HEK293 (cell line): ENCODE results near the gene PLGRKT.
"Not testable (repeated sequence)": the region's sequence is repeated elsewhere in the genome, so short reads cannot be mapped to it uniquely, and the experiment has no call there.

ENCODE experiments used
- CTCF ChIA-PET: fragments of 350-600 bp; formaldehyde crosslinking; extraction: SDS; loops from one replicate; lab custom pipeline; 2021; ENCODE audit warnings: antibody characterized with exemption; lab: Yijun Ruan, JAX
- POLR2A ChIA-PET: fragments of 300-600 bp; formaldehyde crosslinking; extraction: SDS; loops from one replicate; lab custom pipeline; 2020; ENCODE audit warnings: antibody characterized with exemption, inconsistent platforms; lab: Yijun Ruan, JAX
- H3K27ac ChIP-seq: fragments of 200-500 bp; sonication (Bioruptor generic); 2 replicates; pipeline ENCODE4 v1.5.1; 2014; ENCODE audit warnings: low read depth, low read length, control low read depth, inconsistent platforms; ENCODE audit errors: extremely low read depth
- H3K36me3 ChIP-seq, 2 experiments: fragments of 200-500 bp in 1 of 2; sonication (Bioruptor generic) in 1 of 2; 1 replicate in 1 of 2; 2 replicates in 1 of 2; pipeline ENCODE4 v1.5.1; 2014 to 2017; ENCODE audit warnings: inconsistent platforms in 2 of 2, low read length in 2 of 2; ENCODE audit not compliant: control insufficient read depth in 2 of 2, insufficient read depth in 1 of 2
- H3K4me1 ChIP-seq: fragments of 200-500 bp; sonication (Bioruptor generic); 2 replicates; pipeline ENCODE4 v1.5.1; 2014; ENCODE audit warnings: mild to moderate bottlenecking, low read length, inconsistent platforms; ENCODE audit not compliant: control insufficient read depth, insufficient read depth
- H3K4me3 ChIP-seq: 2 replicates; pipeline ENCODE4 v1.5.1; 2011; ENCODE audit warnings: low read depth, mild to moderate bottlenecking, control low read depth, low read length, moderate library complexity
- H3K9me3 ChIP-seq: fragments of 200-500 bp; sonication (Bioruptor generic); 2 replicates; pipeline ENCODE4 v1.5.1; 2014; ENCODE audit warnings: low read depth, low read length, inconsistent platforms; ENCODE audit not compliant: control insufficient read depth, insufficient read depth
- OSR2 ChIP-seq: fragments of 450-650 bp; formaldehyde crosslinking; IDR thresholded peaks from 2 replicates; pipeline ENCODE4 v1.5.1; 2016; ENCODE audit warnings: missing biosample characterization, missing genetic modification characterization
- OVOL3 ChIP-seq: fragments of 450-650 bp; formaldehyde crosslinking; IDR thresholded peaks from 2 replicates; pipeline ENCODE4 v1.5.1; 2016; ENCODE audit warnings: missing biosample characterization, missing genetic modification characterization
- SP3 ChIP-seq: fragments of 450-650 bp; formaldehyde crosslinking; IDR thresholded peaks from 2 replicates; pipeline ENCODE4 v1.5.1; 2016; ENCODE audit warnings: missing biosample characterization, missing genetic modification characterization
- ZNF146 ChIP-seq: fragments of 450-650 bp; formaldehyde crosslinking; IDR thresholded peaks from 2 replicates; pipeline ENCODE4 v1.5.1; 2016; ENCODE audit warnings: missing biosample characterization, missing genetic modification characterization
- ZNF202 ChIP-seq: fragments of 450-650 bp; formaldehyde crosslinking; IDR thresholded peaks from 2 replicates; pipeline ENCODE4 v1.5.1; 2016; ENCODE audit warnings: missing biosample characterization, missing genetic modification characterization, borderline replicate concordance
- ZNF266 ChIP-seq: fragments of 450-650 bp; formaldehyde crosslinking; IDR thresholded peaks from 2 replicates; pipeline ENCODE4 v1.5.1; 2016; ENCODE audit warnings: missing biosample characterization, missing genetic modification characterization, low read depth
- ZNF341 ChIP-seq: fragments of 450-650 bp; formaldehyde crosslinking; IDR thresholded peaks from 2 replicates; pipeline ENCODE4; 2016; ENCODE audit warnings: low read depth, missing biosample characterization, missing genetic modification characterization
- ZNF37A ChIP-seq: fragments of 450-650 bp; IDR thresholded peaks from 2 replicates; pipeline ENCODE4 v1.5.1; 2018; ENCODE audit warnings: missing biosample characterization, missing genetic modification characterization
- ZNF548 ChIP-seq: fragments of 450-650 bp; formaldehyde crosslinking; IDR thresholded peaks from 2 replicates; pipeline ENCODE4 v1.5.1; 2016; ENCODE audit warnings: missing biosample characterization, missing genetic modification characterization
- ZNF560 ChIP-seq: fragments of 450-650 bp; formaldehyde crosslinking; IDR thresholded peaks from 2 replicates; pipeline ENCODE4 v1.5.1; 2017; ENCODE audit warnings: missing biosample characterization, missing genetic modification characterization, borderline replicate concordance
- ZNF701 ChIP-seq: fragments of 450-650 bp; formaldehyde crosslinking; IDR thresholded peaks from 2 replicates; pipeline ENCODE4 v1.5.1; 2016; ENCODE audit warnings: missing biosample characterization, missing genetic modification characterization
- ZNF768 ChIP-seq: fragments of 450-650 bp; formaldehyde crosslinking; IDR thresholded peaks from 2 replicates; pipeline ENCODE4 v1.5.1; 2018; ENCODE audit warnings: missing biosample characterization, mild to moderate bottlenecking, missing genetic modification characterization
- TF ChIP-seq, protein P1 (sequence below): fragments of 450-650 bp; formaldehyde crosslinking; IDR thresholded peaks from 2 replicates; pipeline ENCODE4 v1.5.1; 2016; ENCODE audit warnings: missing biosample characterization, missing genetic modification characterization
- TF ChIP-seq, protein P2 (sequence below): fragments of 450-650 bp; formaldehyde crosslinking; IDR thresholded peaks from 2 replicates; pipeline ENCODE4 v1.5.1; 2016; ENCODE audit warnings: missing biosample characterization, missing genetic modification characterization
- TF ChIP-seq, protein P3 (sequence below): fragments of 450-650 bp; formaldehyde crosslinking; IDR thresholded peaks from 2 replicates; pipeline ENCODE4 v1.5.1; 2016; ENCODE audit warnings: missing biosample characterization, missing genetic modification characterization
- TF ChIP-seq, protein P4 (sequence below): fragments of 450-650 bp; formaldehyde crosslinking; IDR thresholded peaks from 2 replicates; pipeline ENCODE4 v1.5.1; 2016; ENCODE audit warnings: missing biosample characterization, missing genetic modification characterization, low read depth

PLGRKT gene

DNA sequence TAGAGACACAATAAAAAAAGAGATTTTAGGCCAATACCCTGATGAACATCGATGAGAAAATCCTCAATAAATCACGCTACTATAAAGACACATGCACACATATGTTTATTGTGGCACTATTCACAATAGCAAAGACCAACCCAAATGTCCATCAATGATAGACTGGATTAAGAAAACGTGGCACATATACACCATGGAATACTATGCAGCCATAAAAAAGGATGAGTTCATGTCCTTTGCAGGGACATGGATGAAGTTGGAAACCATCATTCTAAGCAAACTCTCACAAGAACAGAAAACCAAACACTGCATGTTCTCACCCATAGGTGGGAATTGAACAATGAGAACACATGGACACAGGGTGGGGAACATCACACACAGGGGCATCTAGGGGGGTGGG, 106.4 kb downstream of the PLGRKT start:
- H3K4me1 ChIP-seq, H3K4me3 ChIP-seq, H3K36me3 ChIP-seq, H3K27ac ChIP-seq, CTCF ChIA-PET, H3K9me3 ChIP-seq, POLR2A ChIA-PET: not testable (repeated sequence)
- TF ChIP-seq ZNF146 (tag by site-specific recombination): peak; percentile 91

DNA sequence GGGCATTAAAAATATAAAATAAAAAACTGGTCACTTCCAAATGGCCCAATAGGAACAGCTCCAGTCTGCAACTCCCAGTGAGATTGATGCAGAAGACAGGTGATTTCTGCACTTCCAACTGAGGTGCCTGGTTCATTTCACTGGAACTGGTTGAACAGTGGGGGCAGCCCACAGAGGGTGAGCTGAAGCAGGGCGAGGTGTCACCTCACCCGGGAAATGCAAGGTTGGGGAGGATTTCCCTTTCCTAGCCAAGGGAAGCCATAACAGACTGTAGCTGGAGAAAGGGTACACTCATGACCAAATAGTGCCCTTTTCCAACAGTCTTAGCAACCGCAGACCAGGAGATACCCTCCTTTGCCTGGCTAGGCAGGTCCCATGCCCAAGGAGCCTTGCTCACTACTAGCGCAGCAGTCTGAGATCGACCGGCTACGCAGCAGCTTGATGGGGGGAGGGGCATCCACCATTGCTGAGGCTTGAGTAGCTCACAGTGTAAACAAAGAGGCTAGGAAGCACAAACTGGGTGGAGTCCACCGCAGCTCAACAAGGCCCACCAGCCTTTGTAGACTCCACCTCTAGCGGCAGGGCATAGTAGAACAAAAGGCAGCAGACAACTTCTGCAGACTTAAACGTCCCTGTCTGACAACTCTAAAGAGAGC, 110.7 kb downstream of the PLGRKT start:
- peaks cover 0 to 9% of the 10 kb centered on the region in 2 experiments; a peak in 1 of 3 replicates for H3K36me3 ChIP-seq
- no peak overlapping the region for H3K4me3 ChIP-seq
- H3K9me3 ChIP-seq: no peaks in the 10 kb centered on the region
- no peaks in the 10 kb centered on the region for H3K4me1 ChIP-seq
- H3K27ac ChIP-seq: no peak overlapping the region
- POLR2A ChIA-PET: no interaction called here
- no peak for TF ChIP-seq ZNF341 (tag by site-specific recombination)
- TF ChIP-seq ZNF266 (tag by site-specific recombination): no peak
- TF ChIP-seq ZNF701: no peak
- TF ChIP-seq SP3 (tag by site-specific recombination): no peak
- TF ChIP-seq, protein P1, sequence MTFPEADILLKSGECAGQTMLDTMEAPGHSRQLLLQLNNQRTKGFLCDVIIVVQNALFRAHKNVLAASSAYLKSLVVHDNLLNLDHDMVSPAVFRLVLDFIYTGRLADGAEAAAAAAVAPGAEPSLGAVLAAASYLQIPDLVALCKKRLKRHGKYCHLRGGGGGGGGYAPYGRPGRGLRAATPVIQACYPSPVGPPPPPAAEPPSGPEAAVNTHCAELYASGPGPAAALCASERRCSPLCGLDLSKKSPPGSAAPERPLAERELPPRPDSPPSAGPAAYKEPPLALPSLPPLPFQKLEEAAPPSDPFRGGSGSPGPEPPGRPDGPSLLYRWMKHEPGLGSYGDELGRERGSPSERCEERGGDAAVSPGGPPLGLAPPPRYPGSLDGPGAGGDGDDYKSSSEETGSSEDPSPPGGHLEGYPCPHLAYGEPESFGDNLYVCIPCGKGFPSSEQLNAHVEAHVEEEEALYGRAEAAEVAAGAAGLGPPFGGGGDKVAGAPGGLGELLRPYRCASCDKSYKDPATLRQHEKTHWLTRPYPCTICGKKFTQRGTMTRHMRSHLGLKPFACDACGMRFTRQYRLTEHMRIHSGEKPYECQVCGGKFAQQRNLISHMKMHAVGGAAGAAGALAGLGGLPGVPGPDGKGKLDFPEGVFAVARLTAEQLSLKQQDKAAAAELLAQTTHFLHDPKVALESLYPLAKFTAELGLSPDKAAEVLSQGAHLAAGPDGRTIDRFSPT (tag by site-specific recombination): no peak
- no peak for TF ChIP-seq OSR2 (tag by site-specific recombination)
- TF ChIP-seq, protein P2, sequence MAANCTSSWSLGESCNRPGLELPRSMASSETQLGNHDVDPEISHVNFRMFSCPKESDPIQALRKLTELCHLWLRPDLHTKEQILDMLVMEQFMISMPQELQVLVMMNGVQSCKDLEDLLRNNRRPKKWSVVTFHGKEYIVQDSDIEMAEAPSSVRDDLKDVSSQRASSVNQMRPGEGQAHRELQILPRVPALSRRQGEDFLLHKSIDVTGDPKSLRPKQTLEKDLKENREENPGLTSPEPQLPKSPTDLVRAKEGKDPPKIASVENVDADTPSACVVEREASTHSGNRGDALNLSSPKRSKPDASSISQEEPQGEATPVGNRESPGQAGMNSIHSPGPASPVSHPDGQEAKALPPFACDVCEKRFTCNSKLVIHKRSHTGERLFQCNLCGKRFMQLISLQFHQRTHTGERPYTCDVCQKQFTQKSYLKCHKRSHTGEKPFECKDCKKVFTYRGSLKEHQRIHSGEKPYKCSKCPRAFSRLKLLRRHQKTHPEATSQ (tag by site-specific recombination): no peak
- TF ChIP-seq ZNF202 (tag by site-specific recombination): no peak
- TF ChIP-seq ZNF768: no peak
- TF ChIP-seq, protein P3, sequence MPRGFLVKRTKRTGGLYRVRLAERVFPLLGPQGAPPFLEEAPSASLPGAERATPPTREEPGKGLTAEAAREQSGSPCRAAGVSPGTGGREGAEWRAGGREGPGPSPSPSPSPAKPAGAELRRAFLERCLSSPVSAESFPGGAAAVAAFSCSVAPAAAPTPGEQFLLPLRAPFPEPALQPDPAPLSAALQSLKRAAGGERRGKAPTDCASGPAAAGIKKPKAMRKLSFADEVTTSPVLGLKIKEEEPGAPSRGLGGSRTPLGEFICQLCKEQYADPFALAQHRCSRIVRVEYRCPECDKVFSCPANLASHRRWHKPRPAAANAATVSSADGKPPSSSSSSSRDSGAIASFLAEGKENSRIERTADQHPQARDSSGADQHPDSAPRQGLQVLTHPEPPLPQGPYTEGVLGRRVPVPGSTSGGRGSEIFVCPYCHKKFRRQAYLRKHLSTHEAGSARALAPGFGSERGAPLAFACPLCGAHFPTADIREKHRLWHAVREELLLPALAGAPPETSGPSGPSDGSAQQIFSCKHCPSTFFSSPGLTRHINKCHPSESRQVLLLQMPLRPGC (tag by site-specific recombination): no peak
- no peak for TF ChIP-seq ZNF548 (tag by site-specific recombination)
- TF ChIP-seq ZNF560: no peak
- TF ChIP-seq OVOL3 (tag by site-specific recombination): no peak
- no peak for TF ChIP-seq ZNF37A
- TF ChIP-seq, protein P4, sequence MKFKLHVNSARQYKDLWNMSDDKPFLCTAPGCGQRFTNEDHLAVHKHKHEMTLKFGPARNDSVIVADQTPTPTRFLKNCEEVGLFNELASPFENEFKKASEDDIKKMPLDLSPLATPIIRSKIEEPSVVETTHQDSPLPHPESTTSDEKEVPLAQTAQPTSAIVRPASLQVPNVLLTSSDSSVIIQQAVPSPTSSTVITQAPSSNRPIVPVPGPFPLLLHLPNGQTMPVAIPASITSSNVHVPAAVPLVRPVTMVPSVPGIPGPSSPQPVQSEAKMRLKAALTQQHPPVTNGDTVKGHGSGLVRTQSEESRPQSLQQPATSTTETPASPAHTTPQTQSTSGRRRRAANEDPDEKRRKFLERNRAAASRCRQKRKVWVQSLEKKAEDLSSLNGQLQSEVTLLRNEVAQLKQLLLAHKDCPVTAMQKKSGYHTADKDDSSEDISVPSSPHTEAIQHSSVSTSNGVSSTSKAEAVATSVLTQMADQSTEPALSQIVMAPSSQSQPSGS (tag by site-specific recombination): no peak
- CTCF ChIA-PET: interaction anchor here (1.2 kb wide), 1 partner anchor 9 kb away, joined by 3 read pairs; no protein-coding TSS in a partner anchor
